NCI-H82 treated with DMSO at 0.1 percent for 48 hours (cell line): ENCODE data around the gene CNTLN.
"Not testable (repeated sequence)": the region's sequence is repeated elsewhere in the genome, so short reads cannot be mapped to it uniquely, and the experiment has no call there.

ENCODE experiments used
- DNase-seq: peaks from one replicate; lab custom pipeline; 2025; ENCODE audit not compliant: unreplicated experiment; lab: John Stamatoyannopoulos, UW

Gene CNTLN

GRCh38 chr9:17401858-17402257 lies 267.0 kb downstream of the CNTLN start:
- DNase-seq: no peak

- DNase-seq: peak; percentile 26
Measured at GRCh38 chr9:17402309-17402708, 267.5 kb downstream of the CNTLN start.

- no peak for DNase-seq
Measured at GRCh38 chr9:17403539-17403938, 268.7 kb downstream of the CNTLN start.

GRCh38 chr9:17414986-17415385 lies 280.1 kb downstream of the CNTLN start:
- DNase-seq: no peak

- DNase-seq: no peak
Measured at GRCh38 chr9:17422994-17423680, 288.3 kb downstream of the CNTLN start.

- no peak for DNase-seq
Measured at GRCh38 chr9:17423681-17424011, 288.8 kb downstream of the CNTLN start.

- DNase-seq: no peak
Measured at GRCh38 chr9:17425384-17425783, 290.5 kb downstream of the CNTLN start.

- DNase-seq: no peak
Measured at GRCh38 chr9:17433526-17433925, 298.7 kb downstream of the CNTLN start.

GRCh38 chr9:17436854-17437253 lies 302.0 kb downstream of the CNTLN start:
- DNase-seq: no peak

- DNase-seq: no peak
Measured at GRCh38 chr9:17437813-17438212, 303.0 kb downstream of the CNTLN start.

- not testable (repeated sequence) for DNase-seq
Measured at GRCh38 chr9:17445126-17445525, 310.3 kb downstream of the CNTLN start.

- DNase-seq: peak; percentile 80
Measured at GRCh38 chr9:17453751-17454150, 318.9 kb downstream of the CNTLN start.

- no peak for DNase-seq
Measured at GRCh38 chr9:17462869-17463464, 328.1 kb downstream of the CNTLN start.

- no peak for DNase-seq
Measured at GRCh38 chr9:17470036-17470813, 335.4 kb downstream of the CNTLN start.

GRCh38 chr9:17472126-17472525 lies 337.3 kb downstream of the CNTLN start:
- no peak for DNase-seq

GRCh38 chr9:17476401-17476800 lies 341.6 kb downstream of the CNTLN start:
- DNase-seq: no peak

- DNase-seq: no peak
Measured at GRCh38 chr9:17477816-17478215, 343.0 kb downstream of the CNTLN start.

GRCh38 chr9:17480966-17481365 lies 346.1 kb downstream of the CNTLN start:
- DNase-seq: no peak

- DNase-seq: no peak
Measured at GRCh38 chr9:17481565-17481964, 346.7 kb downstream of the CNTLN start.

GRCh38 chr9:17484906-17485305 lies 350.1 kb downstream of the CNTLN start:
- DNase-seq: no peak

GRCh38 chr9:17486396-17486795 lies 351.6 kb downstream of the CNTLN start:
- DNase-seq: no peak

GRCh38 chr9:17487467-17487866 lies 352.6 kb downstream of the CNTLN start:
- no peak for DNase-seq
